ENCODE measurements around the gene DOC2A.

- no peak for TF ChIP-seq CTCF (IDR thresholded peaks at IDR 0.05)
- TF ChIP-seq EZH2 (IDR thresholded peaks at IDR 0.05) = no peak
- TF ChIP-seq EZH2phosphoT487 (IDR thresholded peaks at IDR 0.05) = no peak
Observed at GRCh38 chr16:30004811-30005242, 6.0 kb downstream of the DOC2A start.

Data from neural progenitor cell (in vitro differentiated cells).